HG03060 (cell line): ENCODE results near the gene SORCS3.

Source experiments
- ATAC-seq: cut with Tn5 transposase; IDR thresholded peaks from one replicate; pipeline ENCODE4 v1.9.1; 2021; ENCODE audit warnings: low read depth, moderate number of reproducible peaks; ENCODE audit not compliant: unreplicated experiment

The SORCS3 gene

GRCh38 chr10:105063796-105064195 lies 422.7 kb downstream of the SORCS3 start:
- ATAC-seq, result no peak

GRCh38 chr10:105068497-105068896 lies 427.4 kb downstream of the SORCS3 start:
- no peak for ATAC-seq

- ATAC-seq, result no peak
Observed at GRCh38 chr10:105070249-105070648, 429.2 kb downstream of the SORCS3 start.

- no peak for ATAC-seq
Observed at GRCh38 chr10:105070952-105071351, 429.9 kb downstream of the SORCS3 start.

- ATAC-seq, result no peak
Observed at GRCh38 chr10:105071980-105072379, 430.9 kb downstream of the SORCS3 start.

GRCh38 chr10:105073999-105074398 lies 432.9 kb downstream of the SORCS3 start:
- ATAC-seq, result no peak

- no peak for ATAC-seq
Observed at GRCh38 chr10:105075031-105075430, 433.9 kb downstream of the SORCS3 start.

GRCh38 chr10:105085980-105086379 lies 444.9 kb downstream of the SORCS3 start:
- no peak for ATAC-seq

GRCh38 chr10:105094048-105094447 lies 453.0 kb downstream of the SORCS3 start:
- ATAC-seq, result no peak

GRCh38 chr10:105096316-105096715 lies 455.2 kb downstream of the SORCS3 start:
- no peak for ATAC-seq

- ATAC-seq, result no peak
Observed at GRCh38 chr10:105102977-105103376, 461.9 kb downstream of the SORCS3 start.

GRCh38 chr10:105104297-105104696 lies 463.2 kb downstream of the SORCS3 start:
- ATAC-seq, result no peak

GRCh38 chr10:105109164-105109563 lies 468.1 kb downstream of the SORCS3 start:
- no peak for ATAC-seq

- no peak for ATAC-seq
Observed at GRCh38 chr10:105112862-105113261, 471.8 kb downstream of the SORCS3 start.

- ATAC-seq, result no peak
Observed at GRCh38 chr10:105113666-105114065, 472.6 kb downstream of the SORCS3 start.

- no peak for ATAC-seq
Observed at GRCh38 chr10:105121743-105122142, 480.7 kb downstream of the SORCS3 start.

GRCh38 chr10:105128111-105128510 lies 487.0 kb downstream of the SORCS3 start:
- ATAC-seq, result no peak

- ATAC-seq, result no peak
Observed at GRCh38 chr10:105138358-105138757, 497.3 kb downstream of the SORCS3 start.

GRCh38 chr10:105139363-105139896 lies 498.3 kb downstream of the SORCS3 start:
- ATAC-seq, result no peak

- ATAC-seq, result no peak
Observed at GRCh38 chr10:105140600-105140999, 499.5 kb downstream of the SORCS3 start.

GRCh38 chr10:105145711-105146110 lies 504.6 kb downstream of the SORCS3 start:
- no peak for ATAC-seq

- ATAC-seq, result no peak
Observed at GRCh38 chr10:105146436-105146835, 505.3 kb downstream of the SORCS3 start.

- ATAC-seq, result no peak
Observed at GRCh38 chr10:105148456-105148855, 507.4 kb downstream of the SORCS3 start.
